NCI-H2081 (cell line): ENCODE results near the gene JPH2.

Source experiments
- DNase-seq, 2 experiments: peaks; one replicate each; lab custom pipeline; 2025; lab: John Stamatoyannopoulos, UW

JPH2 gene

DNA sequence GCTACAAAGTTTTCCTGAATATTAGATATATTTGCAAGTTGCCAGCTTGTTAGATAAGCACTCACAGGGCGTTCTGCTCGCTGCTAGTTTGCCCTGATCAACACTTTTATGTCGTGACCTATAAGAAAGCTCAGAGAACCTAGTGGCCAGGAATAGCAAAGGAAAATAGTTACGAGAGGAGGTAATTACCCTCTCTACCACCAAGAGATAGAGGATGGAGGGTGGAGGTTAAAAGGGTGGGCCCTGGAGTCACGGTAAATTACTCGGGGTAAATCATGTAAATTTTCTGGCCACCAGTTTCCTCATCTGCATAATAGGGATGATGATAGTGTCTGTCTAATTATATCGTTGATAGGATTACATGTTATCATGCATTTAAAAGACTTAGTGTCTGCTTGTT, 87.2 kb downstream of the JPH2 start:
- DNase-seq = no peak

DNA sequence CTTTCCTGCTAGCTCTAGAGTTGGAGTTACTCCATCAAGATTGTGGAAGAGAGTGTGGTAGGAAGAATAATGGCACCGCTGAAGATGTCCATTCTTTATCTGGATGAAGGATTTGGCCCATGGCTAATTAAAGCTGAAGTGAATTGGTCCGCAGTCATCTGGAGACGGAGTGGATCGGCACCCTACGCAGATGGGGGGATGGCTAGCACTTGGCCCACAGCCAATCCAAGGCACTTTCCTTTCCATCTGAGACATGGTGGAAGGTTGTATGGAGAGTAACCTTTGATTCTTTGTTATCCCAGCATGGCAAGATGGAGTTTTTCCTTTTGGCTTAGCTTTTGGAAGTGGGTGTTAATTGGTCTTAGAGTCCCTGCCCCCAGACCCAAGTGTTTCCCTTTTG, 88.3 kb downstream of the JPH2 start:
- no peak for DNase-seq

DNA sequence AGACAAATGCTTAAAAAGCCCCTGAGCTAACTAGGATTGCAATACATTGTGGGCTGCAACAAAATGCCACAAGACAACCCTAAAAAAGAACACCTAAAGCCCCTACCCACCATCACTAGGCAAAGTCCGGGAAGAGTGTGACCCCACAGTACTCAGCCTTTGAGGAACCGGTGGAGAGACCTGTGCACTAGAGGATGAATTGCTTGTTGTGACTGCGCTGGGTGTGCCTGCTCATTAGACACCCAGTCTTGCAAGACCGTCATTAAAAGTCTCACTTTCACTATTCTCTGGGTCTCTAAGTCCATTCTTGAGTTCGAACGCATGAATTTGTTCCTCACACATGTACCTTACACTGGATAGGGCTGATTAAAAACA, 88.7 kb downstream of the JPH2 start:
- no peak for DNase-seq

DNA sequence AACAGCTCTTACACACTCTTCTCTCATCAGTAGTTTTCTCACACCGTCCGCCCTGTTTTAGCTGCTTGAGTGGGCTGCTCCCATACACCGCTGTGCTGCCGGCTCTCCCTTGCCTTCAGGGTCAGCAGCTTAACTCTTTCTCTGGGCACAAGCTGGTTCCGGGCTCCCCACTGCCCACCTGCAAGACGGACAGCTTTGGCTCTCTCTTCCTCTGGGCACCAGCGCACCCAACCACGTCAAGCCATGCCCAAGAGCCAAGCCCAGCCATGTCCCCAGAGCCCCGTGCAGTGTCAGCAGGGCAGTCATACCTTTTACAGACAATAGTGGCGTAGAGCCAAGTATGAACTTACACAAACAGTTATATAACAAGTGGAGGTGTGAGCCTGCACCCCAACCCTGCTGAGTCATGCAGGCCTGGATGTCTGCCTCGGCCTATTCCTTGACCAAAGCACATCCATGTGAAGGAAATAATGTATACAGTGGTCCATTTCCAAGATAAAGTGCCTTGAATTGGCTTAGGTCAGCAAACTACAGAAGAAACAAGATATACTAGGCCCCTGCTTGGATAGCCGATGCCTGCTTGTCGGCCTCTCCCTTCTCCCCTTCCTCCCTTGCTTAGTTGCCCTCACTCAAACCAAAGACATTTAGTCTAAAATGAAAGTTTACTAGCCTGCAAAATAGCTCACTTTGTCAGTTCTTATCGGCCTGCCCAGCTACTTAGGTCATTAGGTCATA, 89.3 kb downstream of the JPH2 start:
- no peak for DNase-seq

DNA sequence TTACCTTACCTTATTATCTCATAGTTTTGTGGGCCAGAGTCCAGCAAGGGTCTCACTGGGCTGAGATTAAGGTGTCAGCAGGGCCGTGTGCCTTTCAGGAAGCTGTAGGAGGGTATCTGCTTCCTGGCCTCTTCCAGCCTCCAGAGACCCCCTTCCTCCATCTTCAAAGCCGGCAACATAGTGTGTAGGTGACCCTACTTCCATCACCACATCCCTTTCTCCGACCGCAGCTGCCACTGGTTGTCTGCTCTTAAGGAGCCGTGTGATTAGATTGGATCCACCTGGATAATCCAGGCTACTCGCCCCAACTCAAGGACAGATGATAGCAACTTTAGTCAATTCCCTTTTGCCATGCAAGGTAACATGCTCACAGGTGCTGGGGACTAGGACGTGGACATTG, 91.2 kb downstream of the JPH2 start:
- no peak for DNase-seq

DNA sequence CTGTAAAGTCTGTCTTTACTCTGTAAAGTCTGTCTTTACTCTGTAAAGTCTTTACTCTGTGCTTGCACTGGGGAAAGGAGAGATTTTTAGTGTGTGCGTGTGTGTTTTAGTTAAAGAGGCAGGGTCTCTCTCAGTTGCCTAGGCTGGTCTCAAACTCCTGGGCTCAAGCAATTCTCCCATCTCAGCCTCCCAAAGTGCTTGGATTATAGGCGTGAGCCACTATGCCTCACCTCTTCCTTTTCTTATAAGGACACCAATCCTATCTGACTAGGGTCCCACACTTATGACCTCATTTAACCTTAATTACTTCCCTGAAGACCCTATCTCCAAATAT, 93.8 kb downstream of the JPH2 start:
- DNase-seq = no peak

DNA sequence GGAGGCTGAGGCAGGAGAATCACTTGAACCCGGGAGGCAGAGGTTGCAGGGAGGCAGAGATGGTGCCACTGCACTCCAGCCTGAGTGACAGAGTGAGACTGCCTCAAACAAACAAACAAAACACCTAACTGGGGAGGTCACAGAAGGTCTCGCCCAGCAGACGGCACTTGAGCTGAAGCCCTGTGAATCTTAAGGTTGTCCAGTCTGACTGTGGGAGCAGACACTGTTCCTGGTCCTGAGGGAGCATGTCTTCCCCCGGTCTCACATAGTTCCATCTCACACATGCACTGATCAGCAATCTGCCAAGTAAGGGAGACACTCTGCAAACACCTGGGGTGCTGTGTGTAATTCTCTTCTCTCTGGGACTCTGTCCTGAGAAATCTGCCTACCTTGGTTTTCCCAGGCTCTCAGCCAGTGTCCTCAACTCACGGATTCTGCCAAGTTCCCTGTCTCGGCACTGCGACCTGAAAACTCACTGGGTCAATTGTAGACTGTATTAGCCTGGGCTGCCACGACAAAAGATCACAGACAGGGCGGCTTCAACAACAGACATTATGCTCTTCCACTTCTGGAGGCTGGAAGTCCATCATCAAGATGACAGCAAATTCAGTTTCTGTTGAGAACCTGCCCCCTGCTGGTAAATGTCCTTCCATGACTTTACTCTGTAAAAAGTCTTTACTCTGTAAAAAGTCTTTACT, 94.3 kb downstream of the JPH2 start:
- DNase-seq = no peak

DNA sequence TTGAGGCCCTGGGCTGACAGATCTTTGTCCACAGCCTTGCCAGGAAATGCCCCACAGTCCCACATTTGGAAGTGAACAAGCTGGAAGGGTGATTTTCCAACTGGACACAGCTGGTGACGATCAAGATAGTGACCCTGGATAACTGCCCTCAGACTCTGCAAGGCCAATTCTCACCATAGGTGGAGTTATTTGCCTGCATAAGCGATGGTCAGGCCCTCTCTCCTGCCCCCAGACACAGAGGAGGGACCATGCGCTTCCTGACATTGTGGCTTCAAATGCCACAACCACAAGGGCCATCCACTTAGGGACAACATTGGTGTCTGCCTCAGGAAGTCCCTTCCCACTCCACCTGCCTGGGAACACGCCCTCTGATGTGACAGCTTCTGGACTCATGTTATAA, 96.0 kb downstream of the JPH2 start:
- DNase-seq = no peak

DNA sequence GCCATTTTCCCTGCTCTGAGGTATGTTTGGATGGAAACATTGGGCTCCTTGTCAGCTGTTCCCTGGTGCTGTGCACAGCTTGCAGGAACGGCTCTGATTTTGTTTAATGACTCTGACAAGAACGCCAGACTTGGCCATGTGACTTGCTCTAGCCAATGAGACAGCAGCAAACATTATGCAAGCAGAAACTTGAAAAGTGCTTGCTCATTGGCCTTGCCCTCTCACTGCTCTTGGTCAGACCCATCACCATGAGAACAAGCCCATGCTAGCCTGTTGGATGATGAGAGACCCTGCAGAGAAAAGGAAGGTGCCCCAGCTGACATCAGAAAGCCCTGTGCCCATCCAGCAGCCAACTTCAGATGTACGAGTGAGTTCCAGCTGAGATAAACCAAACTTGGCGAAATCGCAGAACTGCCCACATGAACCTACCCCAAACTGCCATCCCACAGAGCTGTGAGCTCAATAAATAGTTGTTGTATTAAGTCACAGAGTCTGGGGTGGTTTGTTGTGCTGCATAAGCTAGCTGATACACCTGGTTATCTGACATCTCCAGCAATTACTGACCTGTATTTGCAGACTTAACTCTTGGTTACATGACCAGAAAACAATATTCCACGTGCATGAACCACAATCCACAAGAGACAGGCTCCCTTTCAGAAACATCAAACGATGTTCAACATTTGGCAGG, 96.9 kb downstream of the JPH2 start:
- DNase-seq = no peak

DNA sequence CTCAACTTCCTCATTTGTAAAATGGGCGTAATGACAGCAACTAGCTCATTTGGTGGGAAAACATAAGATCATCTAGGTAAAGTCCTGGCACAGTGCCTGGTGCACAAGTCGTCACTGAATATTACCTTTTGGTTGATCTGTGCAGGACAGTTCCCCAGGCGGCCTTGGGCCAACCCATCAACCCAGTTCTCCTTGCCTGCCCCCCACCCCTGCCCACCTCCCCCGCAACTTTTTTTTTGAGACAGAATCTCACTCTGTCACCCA, 99.2 kb downstream of the JPH2 start:
- no peak for DNase-seq

DNA sequence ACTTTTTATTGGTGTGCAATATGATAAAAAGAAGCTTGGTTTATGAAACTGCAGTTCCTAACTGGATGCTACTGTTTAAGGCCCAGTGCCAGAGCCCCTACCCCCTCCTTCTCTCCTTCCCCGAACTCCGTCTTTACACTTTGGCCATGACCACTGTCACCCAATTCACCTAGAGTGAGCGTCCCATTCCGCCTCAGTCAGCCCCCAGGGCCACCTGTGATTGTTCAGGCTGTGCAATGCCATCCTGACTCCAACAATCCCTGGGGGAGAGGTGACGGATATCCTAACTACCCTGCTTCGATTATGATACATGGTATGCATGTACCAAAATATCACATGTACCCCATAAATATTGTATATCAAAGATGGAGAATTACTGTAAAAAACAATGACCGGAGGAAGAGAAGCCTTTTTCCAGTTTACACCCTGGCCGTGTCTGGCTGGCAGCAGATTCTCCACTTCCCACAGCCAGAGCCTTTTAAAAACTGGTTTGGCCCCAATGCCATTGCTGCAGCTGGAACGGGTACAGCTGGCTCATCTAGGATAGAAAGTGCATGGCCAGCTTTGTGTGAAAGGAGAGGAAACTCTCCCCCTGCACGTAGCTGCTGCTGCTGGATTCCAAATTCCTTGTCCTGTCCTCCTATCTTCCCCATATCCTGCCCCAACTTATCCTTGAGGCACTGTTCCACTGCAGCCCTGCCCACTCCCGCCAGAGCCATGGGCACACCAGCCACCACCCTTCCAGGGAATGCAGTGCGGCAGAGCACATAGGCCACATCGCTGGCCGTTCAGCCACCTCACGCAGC, 99.7 kb downstream of the JPH2 start:
- no peak for DNase-seq

DNA sequence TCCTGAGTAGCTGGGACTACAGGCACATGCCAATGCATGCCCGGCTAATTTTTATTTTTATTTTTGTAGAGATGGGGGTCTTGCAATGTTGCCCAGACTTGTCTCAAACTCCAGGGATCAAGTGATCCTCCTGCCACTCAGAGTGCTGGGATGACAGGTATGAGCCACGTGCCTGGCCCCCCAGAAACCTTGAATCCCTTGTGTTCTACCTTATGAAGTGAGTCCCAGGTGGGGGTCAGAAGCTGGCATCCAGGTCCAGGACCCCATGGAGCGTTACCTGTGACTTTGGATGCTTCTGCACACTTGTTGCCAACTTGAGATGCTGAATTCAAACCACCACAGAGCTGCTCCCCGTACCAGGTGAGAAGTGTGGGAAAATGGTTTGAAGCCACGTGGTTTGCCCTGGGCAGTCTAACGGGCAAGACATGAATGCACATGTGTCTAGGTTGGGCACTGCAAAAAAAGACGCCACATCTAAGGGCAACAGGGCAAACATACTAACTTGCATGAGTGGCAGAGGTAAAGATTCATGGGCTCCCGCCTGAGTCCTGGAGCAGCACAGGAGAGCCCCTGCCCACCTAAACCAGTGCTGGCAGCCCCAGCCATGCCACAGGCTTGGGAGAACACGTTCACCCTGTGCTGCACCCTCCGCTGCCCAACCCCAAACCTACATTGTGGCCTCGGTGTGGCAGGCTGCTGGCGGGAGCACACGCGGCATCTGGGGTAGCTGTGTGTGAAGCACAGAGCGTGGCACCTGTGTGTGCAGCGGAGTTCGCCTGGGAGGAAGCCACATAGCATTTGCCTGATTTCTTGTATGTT, 101.2 kb downstream of the JPH2 start:
- no peak for DNase-seq

DNA sequence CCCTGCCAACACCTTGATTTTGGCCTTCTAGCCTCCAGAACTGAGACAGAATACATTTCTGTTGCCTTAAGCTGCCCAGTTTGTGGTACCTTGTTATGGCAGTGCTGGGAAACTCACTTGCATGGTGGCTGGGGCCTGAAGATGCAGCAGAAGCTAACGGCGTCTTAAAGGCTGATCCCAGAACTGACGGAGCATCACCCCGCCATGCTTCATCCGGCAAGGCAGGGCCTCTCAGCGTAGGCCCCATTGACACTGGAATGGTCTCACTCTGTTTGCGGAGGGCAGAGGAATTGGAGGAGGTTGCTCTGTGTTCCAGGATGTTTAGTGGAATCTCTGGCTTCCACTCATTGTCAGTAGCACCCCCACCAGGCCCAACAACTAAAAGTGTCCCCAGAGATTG, 102.1 kb downstream of the JPH2 start:
- no peak for DNase-seq

DNA sequence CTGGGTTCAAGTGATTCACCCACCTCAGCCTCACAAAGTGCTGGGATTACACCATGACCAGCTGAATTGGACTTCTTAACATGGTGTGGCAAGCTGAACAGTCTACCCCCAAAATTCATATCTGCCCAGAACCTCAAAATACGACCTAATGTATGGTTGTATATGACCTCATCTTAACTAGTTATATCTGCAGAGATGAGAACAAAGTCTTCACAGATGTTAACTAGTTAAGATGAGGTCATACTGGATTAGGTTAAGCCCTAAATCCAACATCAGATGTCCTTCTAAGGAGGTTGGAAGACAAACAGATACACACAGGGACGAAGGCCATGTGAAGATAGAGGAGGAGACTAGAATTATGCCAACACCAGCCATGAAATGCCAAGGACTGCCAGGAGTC, 102.5 kb downstream of the JPH2 start:
- no peak for DNase-seq

DNA sequence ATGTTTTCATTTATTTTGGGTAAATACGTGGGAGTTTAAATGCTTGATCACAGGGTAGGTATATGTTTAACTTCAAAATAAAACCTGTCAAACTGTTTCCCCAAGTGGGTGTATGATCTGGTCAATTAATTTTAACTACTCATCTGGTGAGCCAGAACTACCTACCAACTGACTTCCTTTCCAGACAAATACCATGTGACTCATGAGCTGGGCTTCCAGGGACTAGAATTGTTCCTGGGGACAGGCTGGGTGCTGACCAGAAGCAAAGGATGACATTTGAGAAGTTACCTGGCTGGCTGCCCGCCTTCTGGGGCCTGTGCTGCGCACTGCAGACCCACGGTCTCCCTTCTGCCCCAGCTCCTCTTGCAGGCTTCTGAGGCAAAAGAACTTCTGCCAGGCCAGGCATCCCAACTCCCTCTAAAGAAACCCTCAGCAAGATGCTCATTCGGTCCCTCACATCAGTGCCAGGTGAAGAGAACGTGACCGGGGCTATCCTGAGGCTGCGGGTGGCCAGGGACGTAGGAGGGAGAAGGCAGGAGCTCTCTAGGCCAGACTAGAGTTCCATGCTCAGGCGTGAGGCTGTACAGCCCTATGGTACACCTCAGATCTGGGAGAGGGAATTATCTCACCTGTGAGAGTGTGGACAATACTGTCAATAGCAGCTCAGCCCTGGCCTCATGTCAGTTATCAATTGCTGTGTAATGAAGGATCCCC, 103.6 kb downstream of the JPH2 start:
- DNase-seq = no peak

DNA sequence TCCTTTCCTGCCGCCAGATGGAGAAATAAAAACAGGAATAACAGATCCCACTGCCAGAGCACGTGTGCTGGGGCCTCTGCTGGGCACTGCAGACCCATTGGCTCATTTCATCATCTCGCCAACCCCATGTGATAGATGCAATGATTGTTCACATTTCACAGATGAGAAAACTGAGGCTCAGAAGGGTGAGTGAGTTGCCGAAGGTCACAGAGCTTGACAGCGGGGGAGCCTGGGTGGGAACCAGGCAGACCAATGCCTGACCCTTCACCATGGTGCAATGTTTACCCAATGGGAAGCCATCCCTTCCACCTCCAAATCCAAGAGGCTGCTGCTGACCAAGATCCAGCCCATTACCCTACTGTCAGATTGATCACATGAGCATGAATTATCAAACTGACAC, 105.1 kb downstream of the JPH2 start:
- no peak for DNase-seq

DNA sequence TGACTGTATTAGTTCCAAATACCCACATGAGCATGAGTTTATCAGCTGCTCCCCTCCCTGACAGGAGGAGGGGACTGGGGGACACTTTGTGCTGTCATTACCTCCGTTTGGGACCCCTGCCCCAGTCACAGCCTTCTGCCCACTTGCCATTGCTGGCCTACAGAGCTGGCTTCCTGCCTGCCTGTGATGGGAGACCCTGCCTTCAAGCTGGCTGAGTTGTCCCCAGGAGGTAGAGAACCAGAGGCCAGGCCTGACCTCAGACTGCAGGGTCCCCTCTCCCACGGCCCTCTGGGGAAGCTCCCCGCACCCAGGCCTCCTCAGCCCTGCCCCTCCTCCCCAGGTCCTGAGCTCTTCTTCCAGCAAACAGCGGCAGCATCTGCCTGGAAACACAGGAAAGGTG, 105.5 kb downstream of the JPH2 start:
- DNase-seq = no peak

DNA sequence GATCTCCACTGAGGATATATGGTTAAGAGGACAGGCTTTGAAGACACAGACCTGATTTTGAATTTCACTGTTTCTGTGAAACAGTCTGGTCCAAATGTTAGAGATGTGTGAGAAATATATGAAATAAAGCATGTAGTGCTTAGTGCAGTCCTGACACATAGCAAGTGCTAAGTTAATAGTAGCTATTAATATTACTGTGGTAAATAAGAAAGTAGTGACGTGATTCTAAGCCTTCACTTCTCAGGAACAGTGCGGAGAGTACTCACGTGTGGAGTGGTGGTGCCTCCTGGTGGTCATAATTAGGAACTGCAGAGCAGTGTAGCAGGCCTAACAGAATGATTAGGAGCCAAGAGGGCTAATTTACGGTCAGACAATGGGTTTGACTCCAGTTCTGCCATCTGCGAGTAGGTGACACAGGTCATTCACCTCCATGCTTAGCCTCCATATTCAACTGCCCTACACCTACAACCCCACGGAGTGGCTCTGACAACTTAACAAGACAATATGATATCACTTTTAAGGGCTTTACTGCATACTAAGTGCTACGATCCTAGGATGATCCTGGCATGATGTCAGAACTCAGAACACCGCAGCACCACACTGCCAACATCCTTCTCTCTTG, 106.2 kb downstream of the JPH2 start:
- DNase-seq = peak; percentile 57 to 64

DNA sequence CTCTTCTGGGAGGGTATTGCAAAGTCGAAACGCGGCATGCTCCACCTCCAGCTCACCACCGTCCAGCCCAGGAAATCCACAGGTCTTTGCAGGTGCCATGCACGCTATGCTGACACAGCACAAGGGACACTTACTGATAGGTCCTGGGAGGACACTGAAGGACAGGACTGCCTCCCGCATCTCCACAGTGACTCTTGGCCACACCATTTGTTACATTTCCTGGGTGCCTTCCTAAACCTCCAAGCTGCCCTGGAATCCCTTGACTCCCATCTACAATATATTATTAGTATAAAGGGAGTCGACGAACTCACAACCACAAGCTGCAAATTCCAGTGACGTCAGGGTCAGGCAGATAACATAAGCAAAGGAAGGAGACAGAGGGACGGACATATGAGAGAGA, 106.9 kb downstream of the JPH2 start:
- DNase-seq = no peak

DNA sequence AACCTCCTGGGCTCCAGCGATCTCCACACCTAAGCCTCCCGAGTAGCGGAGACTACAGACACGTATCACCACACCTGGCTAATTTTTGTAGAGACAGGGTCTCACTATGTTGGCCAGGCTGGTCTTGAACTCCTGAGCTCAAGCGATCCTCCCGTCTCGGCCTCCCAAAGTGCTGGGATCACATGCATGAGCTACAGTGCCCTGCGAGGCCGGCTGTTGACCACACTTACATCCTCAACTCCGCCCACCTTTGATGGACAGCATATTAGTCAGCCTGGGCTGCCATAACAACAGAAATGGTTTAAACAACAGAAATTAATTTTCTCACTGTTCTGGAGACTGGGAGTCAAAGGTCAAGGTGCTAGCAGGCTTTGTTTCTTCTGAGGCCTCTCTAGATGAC, 107.7 kb downstream of the JPH2 start:
- DNase-seq = no peak

DNA sequence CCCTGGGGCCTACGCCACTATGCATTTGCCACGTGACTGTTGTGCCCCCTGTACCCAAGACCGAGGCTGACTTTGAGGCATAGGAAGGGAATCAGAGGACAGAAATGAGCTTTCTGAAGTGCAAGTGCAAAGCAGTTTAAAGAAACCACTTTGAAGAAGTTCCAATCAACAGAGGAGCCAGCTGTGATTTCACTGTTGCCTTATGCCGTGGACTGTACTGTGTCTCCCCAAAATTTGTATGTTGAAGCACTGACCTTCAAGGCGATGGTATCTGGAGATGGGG, 111.1 kb downstream of the JPH2 start:
- no peak for DNase-seq
